ENCODE results near the gene CD1D. TPM values are rescaled to one million over a fixed set of nuclear protein-coding genes. Genes with fewer than 3 reads are reported as not detected.
"Not testable (repeated sequence)": the region's sequence is repeated elsewhere in the genome, so short reads cannot be mapped to it uniquely, and the experiment has no call there.

CD1D gene
- total and polyA plus RNA-seq, 7 donors = 0.60 to 5.9 (median 2.3) TPM

- DNase-seq = no peak
- H3K27me3 ChIP-seq = peaks cover 0 to 7% (median 0%) of the 10 kb centered on the region in 3 donors
- H3K36me3 ChIP-seq = no peaks in the 10 kb centered on the region
- TF ChIP-seq POLR2A (IDR thresholded peaks at IDR 0.05) (no peak), POLR2AphosphoS5 (IDR thresholded peaks at IDR 0.05) (no peak), CTCF (IDR thresholded peaks at IDR 0.05) (no peak), EP300 (IDR thresholded peaks at IDR 0.05) (no peak)
- no peaks in the 10 kb centered on the region for H3K4me1 ChIP-seq
- 82 to 90% methylated on average over 1 of the region's 1 CpG for WGBS, 2 donors
- intact Hi-C loops (cut with DNase I) = no loop called here
- no peak overlapping the region for H3K27ac ChIP-seq
- H3K4me3 ChIP-seq = no peak overlapping the region
- no peaks in the 10 kb centered on the region for H3K9me3 ChIP-seq
These were observed 28.0 kb downstream of the CD1D start for GRCh38 chr1:158208586-158209116.

- WGBS, 2 donors = 66 to 79% methylated on average over 10 of the region's 10 CpGs
- Histone ChIP-seq H3K27me3 (peaks cover 0 to 7% (median 0%) of the 10 kb centered on the region in 3 donors), H3K9me3 (no peaks in the 10 kb centered on the region), H3K4me1 (no peaks in the 10 kb centered on the region), H3K36me3 (no peaks in the 10 kb centered on the region), H3K4me3 (no peak overlapping the region), H3K27ac (no peak overlapping the region)
- DNase-seq = no peak
- TF ChIP-seq EP300 (IDR thresholded peaks at IDR 0.05) = no peak
- TF ChIP-seq CTCF (IDR thresholded peaks at IDR 0.05) = no peak
- intact Hi-C loops (cut with DNase I) = no loop called here
These were observed 31.6 kb downstream of the CD1D start for GRCh38 chr1:158212320-158212719.

GRCh38 chr1:158223445-158223844 is 42.8 kb downstream of the CD1D start:
- H3K36me3 ChIP-seq; H3K4me1 ChIP-seq; H3K4me3 ChIP-seq; intact Hi-C loops (cut with DNase I); H3K9me3 ChIP-seq; H3K27me3 ChIP-seq; DNase-seq; H3K27ac ChIP-seq: not testable (repeated sequence)

GRCh38 chr1:158227904-158228623 is 47.4 kb downstream of the CD1D start:
- no peak for TF ChIP-seq POLR2AphosphoS5 (IDR thresholded peaks at IDR 0.05)
- TF ChIP-seq CTCF (IDR thresholded peaks at IDR 0.05) = no peak
- TF ChIP-seq EP300 (IDR thresholded peaks at IDR 0.05) = no peak
- no peak for TF ChIP-seq POLR2A (IDR thresholded peaks at IDR 0.05)
- Histone ChIP-seq H3K36me3 (no peaks in the 10 kb centered on the region), H3K9me3 (no peaks in the 10 kb centered on the region), H3K4me3 (no peak overlapping the region), H3K4me1 (no peaks in the 10 kb centered on the region), H3K27me3 (peaks cover 0 to 7% (median 0%) of the 10 kb centered on the region in 3 donors), H3K27ac (no peak overlapping the region)
- DNase-seq = no peak
- intact Hi-C loops (cut with DNase I) = no loop called here
- WGBS, 2 donors = 61 to 76% methylated on average over 2 of the region's 2 CpGs

Other genes starting within 250 kb of the CD1D start
- gene KIRREL1, start 187.2 kb upstream of the CD1D start, total RNA-seq = 10 to 100 TPM; 29.0 to 57.0 (median 44.0) TPM
- 10 to 100 TPM in 1 of 3 donors, 1 to 10 TPM in 1, under 1 TPM in 1; 0.92 to 11.5 (median 1.8) TPM for gene KIRREL1, start 187.2 kb upstream of the CD1D start, polyA plus RNA-seq
- gene CD1A, start 73.5 kb downstream of the CD1D start, total RNA-seq = not detected
- gene CD1A, start 73.5 kb downstream of the CD1D start, polyA plus RNA-seq = under 1 TPM in 1 of 3 donors, not detected in 2; 0.90 TPM
- 1 to 10 TPM in 2 of 4 donors, under 1 TPM in 1, not detected in 1; 0.99 to 4.3 (median 1.1) TPM for gene CD1C, start 109.0 kb downstream of the CD1D start, total RNA-seq
- 1 to 10 TPM in 2 of 3 donors, not detected in 1; 1.2 to 9.9 TPM for gene CD1C, start 109.0 kb downstream of the CD1D start, polyA plus RNA-seq
- gene CD1B, start 150.6 kb downstream of the CD1D start, total RNA-seq = not detected
- under 1 TPM in 1 of 3 donors, not detected in 2; 0.12 TPM for gene CD1B, start 150.6 kb downstream of the CD1D start, polyA plus RNA-seq
- gene CD1E, start 173.0 kb downstream of the CD1D start, total RNA-seq = 1 to 10 TPM in 1 of 4 donors, under 1 TPM in 1, not detected in 2; 0.71 to 2.3 TPM
- gene CD1E, start 173.0 kb downstream of the CD1D start, polyA plus RNA-seq = under 1 TPM in 1 of 3 donors, not detected in 2; 0.50 TPM
- gene OR10T2, start 218.6 kb downstream of the CD1D start, total RNA-seq = not detected
- not detected for gene OR10T2, start 218.6 kb downstream of the CD1D start, polyA plus RNA-seq
- not detected for gene OR10K2, start 245.3 kb downstream of the CD1D start, total RNA-seq
- gene OR10K2, start 245.3 kb downstream of the CD1D start, polyA plus RNA-seq = not detected

Data from sigmoid colon (tissue), 7 donors.